Measurements from ENCODE around the gene ACOXL. TPM values are rescaled to one million over a fixed set of nuclear protein-coding genes. Genes with fewer than 3 reads are reported as not detected.
A peak's percentile ranks its signal among the peaks of the same experiment; 100 is the strongest.

The ACOXL gene
- total and polyA plus RNA-seq, 10 of the 15 experiments (the other 5 are each of a cell fraction or from before 2014, with no cell fraction given): 0.05 to 1.3 (median 0.71) TPM

DNA sequence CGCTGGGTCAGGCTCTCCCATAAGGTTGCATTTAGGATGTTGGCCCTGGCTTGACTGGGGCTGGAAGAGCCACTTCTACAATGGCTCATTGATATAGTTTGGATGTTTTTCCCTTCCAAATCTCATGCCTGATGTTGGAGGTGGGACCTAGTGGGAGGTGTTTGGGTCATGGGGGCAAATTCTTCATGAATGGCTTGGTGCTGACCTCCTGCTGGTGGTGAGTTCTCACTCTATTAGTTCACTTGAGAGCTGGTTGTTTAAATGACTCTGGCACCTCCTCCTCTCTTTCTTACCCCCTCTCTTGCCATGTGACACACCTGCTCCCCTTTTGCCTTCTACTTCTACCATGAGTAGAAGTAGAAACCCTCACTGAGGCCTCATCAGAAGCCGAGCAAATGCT lies 20.5 kb downstream of the ACOXL start (continued):
- TF ChIP-seq, protein P1, sequence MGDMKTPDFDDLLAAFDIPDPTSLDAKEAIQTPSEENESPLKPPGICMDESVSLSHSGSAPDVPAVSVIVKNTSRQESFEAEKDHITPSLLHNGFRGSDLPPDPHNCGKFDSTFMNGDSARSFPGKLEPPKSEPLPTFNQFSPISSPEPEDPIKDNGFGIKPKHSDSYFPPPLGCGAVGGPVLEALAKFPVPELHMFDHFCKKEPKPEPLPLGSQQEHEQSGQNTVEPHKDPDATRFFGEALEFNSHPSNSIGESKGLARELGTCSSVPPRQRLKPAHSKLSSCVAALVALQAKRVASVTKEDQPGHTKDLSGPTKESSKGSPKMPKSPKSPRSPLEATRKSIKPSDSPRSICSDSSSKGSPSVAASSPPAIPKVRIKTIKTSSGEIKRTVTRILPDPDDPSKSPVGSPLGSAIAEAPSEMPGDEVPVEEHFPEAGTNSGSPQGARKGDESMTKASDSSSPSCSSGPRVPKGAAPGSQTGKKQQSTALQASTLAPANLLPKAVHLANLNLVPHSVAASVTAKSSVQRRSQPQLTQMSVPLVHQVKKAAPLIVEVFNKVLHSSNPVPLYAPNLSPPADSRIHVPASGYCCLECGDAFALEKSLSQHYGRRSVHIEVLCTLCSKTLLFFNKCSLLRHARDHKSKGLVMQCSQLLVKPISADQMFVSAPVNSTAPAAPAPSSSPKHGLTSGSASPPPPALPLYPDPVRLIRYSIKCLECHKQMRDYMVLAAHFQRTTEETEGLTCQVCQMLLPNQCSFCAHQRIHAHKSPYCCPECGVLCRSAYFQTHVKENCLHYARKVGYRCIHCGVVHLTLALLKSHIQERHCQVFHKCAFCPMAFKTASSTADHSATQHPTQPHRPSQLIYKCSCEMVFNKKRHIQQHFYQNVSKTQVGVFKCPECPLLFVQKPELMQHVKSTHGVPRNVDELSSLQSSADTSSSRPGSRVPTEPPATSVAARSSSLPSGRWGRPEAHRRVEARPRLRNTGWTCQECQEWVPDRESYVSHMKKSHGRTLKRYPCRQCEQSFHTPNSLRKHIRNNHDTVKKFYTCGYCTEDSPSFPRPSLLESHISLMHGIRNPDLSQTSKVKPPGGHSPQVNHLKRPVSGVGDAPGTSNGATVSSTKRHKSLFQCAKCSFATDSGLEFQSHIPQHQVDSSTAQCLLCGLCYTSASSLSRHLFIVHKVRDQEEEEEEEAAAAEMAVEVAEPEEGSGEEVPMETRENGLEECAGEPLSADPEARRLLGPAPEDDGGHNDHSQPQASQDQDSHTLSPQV (IDR thresholded peaks at IDR 0.05): no peak
- TF ChIP-seq WRNIP1 (IDR thresholded peaks at IDR 0.05; ENCODE audit: borderline replicate concordance, low read depth, low read length) (no peak), SIX5 (IDR thresholded peaks at IDR 0.05; ENCODE audit: low read depth, low read length, severe bottlenecking) (no peak)

DNA sequence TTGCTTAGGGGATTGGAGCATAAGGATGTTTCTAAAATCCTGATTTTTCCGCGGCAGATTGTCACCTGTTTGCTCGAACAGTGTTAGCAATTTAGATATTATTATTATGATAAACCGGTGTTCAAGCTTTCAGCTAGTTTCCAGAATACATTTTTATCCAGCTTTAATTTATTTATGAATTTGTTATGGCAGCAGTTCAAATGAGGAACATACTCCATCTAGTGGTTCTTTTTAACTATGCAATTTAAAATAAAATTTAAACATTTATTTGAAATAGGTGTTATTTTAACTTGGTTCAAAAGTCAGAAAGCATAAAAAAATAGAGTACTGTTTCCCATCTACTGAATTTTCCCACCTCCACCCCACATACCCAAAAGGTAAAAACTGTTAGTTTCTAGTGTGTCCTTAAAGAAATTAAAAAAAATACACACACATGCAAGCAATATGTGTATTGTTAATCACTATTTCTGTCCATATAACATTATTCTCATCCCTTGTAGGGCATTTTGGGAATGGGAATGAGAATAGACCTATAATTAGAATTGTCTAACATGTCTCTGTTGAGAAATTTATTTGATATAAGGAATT lies 23.2 kb downstream of the ACOXL start:
- ChIA-PET SMC1A (ENCODE audit: uncharacterized antibody, unreplicated experiment) (interaction anchor here (0.7 to 15.0 kb wide), 25 partner anchors 9 to 370 kb away, joined by 3 to 251 read pairs (median 3); partner anchors contain the start of gene BUB1), POLR2A (interaction anchor here (0.9 to 1.0 kb wide), 2 partner anchors 80 to 112 kb away, joined by 3 to 4 read pairs; no protein-coding TSS in a partner anchor), CTCF (interaction anchor here (0.6 to 4.1 kb wide), 30 partner anchors 10 to 317 kb away, joined by 3 to 48 read pairs (median 4); partner anchors contain the start of gene BUB1), RAD21 (ENCODE audit: unreplicated experiment) (interaction anchor here (0.7 to 4.7 kb wide), 12 partner anchors 32 to 112 kb away, joined by 3 to 53 read pairs (median 4); partner anchors contain the start of gene BUB1)
- DNase-seq (ENCODE audit: low read depth, low spot score) (no peak), FAIRE-seq (peak; percentile 84), ATAC-seq (no peak)
- in situ Hi-C loops (cut with MboI) (no loop called here), intact Hi-C loops (cut with micrococcal nuclease; ENCODE audit: unreplicated experiment) (no loop called here)
- no peak overlapping the region for H3K4me3 ChIP-seq
- no TSS peak for BruUV-seq (replicated peaks)
- 47% methylated on average over 4 of the region's 4 CpGs for WGBS (ENCODE audit: insufficient coverage, insufficient replicate concordance, low lambda C conversion rate, missing lambda C conversion rate)
- H3K4me2 ChIP-seq (ENCODE audit: control insufficient read depth, insufficient read depth): no peak overlapping the region
- no peaks in the 10 kb centered on the region for H4K20me1 ChIP-seq (ENCODE audit: control insufficient read depth, insufficient read depth)
- H3K9ac ChIP-seq (ENCODE audit: control insufficient read depth, insufficient read depth, low read length): no peak overlapping the region
- no peaks in the 10 kb centered on the region for H3K36me3 ChIP-seq (ENCODE audit: control insufficient read depth in 2 of 2, insufficient read depth in 2 of 2, low read length in 1 of 2)
- H3K4me1 ChIP-seq (ENCODE audit: control insufficient read depth, insufficient read depth, low read length): no peaks in the 10 kb centered on the region
- no peaks in the 10 kb centered on the region for H3K79me2 ChIP-seq (ENCODE audit: control insufficient read depth, insufficient read depth, low read length)
- H3K27me3 ChIP-seq (replicated peaks in 1 of 2; ENCODE audit: control insufficient read depth in 2 of 2, insufficient read depth in 2 of 2, low read length in 1 of 2): no peaks in the 10 kb centered on the region
- no peak overlapping the region for H3K27ac ChIP-seq (ENCODE audit: control insufficient read depth, insufficient read depth)
- H3K9me3 ChIP-seq (replicated peaks; ENCODE audit: control insufficient read depth, insufficient read depth, low read length): no peaks in the 10 kb centered on the region; the same call in 1 of the 3 replicates
- no peak overlapping the region for H2AFZ ChIP-seq (ENCODE audit: control insufficient read depth, low read depth, low read length)
- TF ChIP-seq, protein P2, sequence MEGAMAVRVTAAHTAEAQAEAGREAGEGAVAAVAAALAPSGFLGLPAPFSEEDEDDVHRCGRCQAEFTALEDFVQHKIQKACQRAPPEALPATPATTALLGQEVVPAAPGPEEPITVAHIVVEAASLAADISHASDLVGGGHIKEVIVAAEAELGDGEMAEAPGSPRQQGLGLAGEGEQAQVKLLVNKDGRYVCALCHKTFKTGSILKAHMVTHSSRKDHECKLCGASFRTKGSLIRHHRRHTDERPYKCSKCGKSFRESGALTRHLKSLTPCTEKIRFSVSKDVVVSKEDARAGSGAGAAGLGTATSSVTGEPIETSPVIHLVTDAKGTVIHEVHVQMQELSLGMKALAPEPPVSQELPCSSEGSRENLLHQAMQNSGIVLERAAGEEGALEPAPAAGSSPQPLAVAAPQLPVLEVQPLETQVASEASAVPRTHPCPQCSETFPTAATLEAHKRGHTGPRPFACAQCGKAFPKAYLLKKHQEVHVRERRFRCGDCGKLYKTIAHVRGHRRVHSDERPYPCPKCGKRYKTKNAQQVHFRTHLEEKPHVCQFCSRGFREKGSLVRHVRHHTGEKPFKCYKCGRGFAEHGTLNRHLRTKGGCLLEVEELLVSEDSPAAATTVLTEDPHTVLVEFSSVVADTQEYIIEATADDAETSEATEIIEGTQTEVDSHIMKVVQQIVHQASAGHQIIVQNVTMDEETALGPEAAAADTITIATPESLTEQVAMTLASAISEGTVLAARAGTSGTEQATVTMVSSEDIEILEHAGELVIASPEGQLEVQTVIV (IDR thresholded peaks at IDR 0.05; ENCODE audit: borderline replicate concordance, partially characterized antibody): no peak
- TF ChIP-seq, protein P3, sequence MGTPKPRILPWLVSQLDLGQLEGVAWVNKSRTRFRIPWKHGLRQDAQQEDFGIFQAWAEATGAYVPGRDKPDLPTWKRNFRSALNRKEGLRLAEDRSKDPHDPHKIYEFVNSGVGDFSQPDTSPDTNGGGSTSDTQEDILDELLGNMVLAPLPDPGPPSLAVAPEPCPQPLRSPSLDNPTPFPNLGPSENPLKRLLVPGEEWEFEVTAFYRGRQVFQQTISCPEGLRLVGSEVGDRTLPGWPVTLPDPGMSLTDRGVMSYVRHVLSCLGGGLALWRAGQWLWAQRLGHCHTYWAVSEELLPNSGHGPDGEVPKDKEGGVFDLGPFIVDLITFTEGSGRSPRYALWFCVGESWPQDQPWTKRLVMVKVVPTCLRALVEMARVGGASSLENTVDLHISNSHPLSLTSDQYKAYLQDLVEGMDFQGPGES (IDR thresholded peaks at IDR 0.05): no peak
- TF ChIP-seq CTCF (IDR thresholded peaks at IDR 0.05 in 2 of 3, conservative IDR thresholded peaks at IDR 0.05 in 1 of 3; ENCODE audit: control insufficient read depth in 2 of 3, extremely low read depth in 1 of 3, insufficient read depth in 1 of 3, low read depth in 3 of 3, low read length in 3 of 3) (peak; percentile 34 to 58 (median 34); a peak in 3 of 6 replicates), STAT1 (conservative IDR thresholded peaks at IDR 0.05) (no peak), CBFB (IDR thresholded peaks at IDR 0.05; ENCODE audit: low read depth) (no peak), MEF2B (IDR thresholded peaks at IDR 0.05; ENCODE audit: partially characterized antibody, poor library complexity, severe bottlenecking) (no peak), JUND (IDR thresholded peaks at IDR 0.05; ENCODE audit: low read depth, low read length) (no peak)

Data from GM12878 (cell line).